Uterus (tissue), 4 donors: Measurements from ENCODE around the gene SERPINA4. TPM values are rescaled to one million over a fixed set of nuclear protein-coding genes. Genes with fewer than 3 reads are reported as not detected.

Source experiments
- DNase-seq, 2 donors: peaks; one replicate each; pipeline ENCODE4 v3.0.0-alpha.2; 2019 to 2020
- H3K27ac ChIP-seq, 2 donors: fragments of 200-600 bp; sonication (generic); 1 replicate in 1 of 2; 2 replicates in 1 of 2; pipeline ENCODE4 v1.5.1; 2016 to 2018
- H3K27me3 ChIP-seq, 2 donors: fragments of 200-600 bp; sonication (generic); one replicate each; pipeline ENCODE4 v1.5.1; 2018 to 2019; ENCODE audit warnings: control low read depth in 1 of 2
- H3K36me3 ChIP-seq, 2 donors: fragments of 200-600 bp; sonication (generic); one replicate each; pipeline ENCODE4 v1.5.1; 2019; ENCODE audit warnings: control low read depth in 1 of 2
- H3K4me1 ChIP-seq, 2 donors: fragments of 200-600 bp; sonication (generic); one replicate each; pipeline ENCODE4 v1.5.1; 2018 to 2019; ENCODE audit warnings: control low read depth in 1 of 2
- H3K4me3 ChIP-seq, 2 donors: fragments of 200-600 bp; sonication (generic); 1 replicate in 1 of 2; 2 replicates in 1 of 2; pipeline ENCODE4 v1.5.1; 2018 to 2019; ENCODE audit warnings: mild to moderate bottlenecking in 1 of 2
- H3K9me3 ChIP-seq, 2 donors: fragments of 200-600 bp; sonication (generic); one replicate each; pipeline ENCODE4 v1.5.1; 2019; ENCODE audit warnings: control low read depth in 1 of 2
- CTCF ChIP-seq, 4 experiments: fragments of 200-600 bp in 2 of 4; fragments of 450-650 bp in 2 of 4; sonication (generic) in 2 of 4; IDR thresholded peaks; one replicate each; pipeline ENCODE4 v1.5.1; 2016 to 2019; ENCODE audit warnings: antibody characterized with exemption in 4 of 4, mild to moderate bottlenecking in 2 of 4, moderate library complexity in 1 of 4
- POLR2A ChIP-seq, 2 donors: fragments of 450-650 bp; IDR thresholded peaks; one replicate each; pipeline ENCODE4 v1.6.1; 2016; ENCODE audit warnings: antibody characterized with exemption in 2 of 2, mild to moderate bottlenecking in 1 of 2, moderate library complexity in 1 of 2
- intact Hi-C: fragments of 100-400 bp; cut with DNase I; formaldehyde crosslinking; loops from one replicate; pipeline ENCODE4 v1.15.1; 2023; ENCODE audit warnings: low total_unique reads
- total RNA-seq, 4 donors: library from RNA; depleted of rRNA in 3 of 4; stranded (reverse); fragments of >200 nt in 3 of 4; gene quantifications; one replicate each; pipeline versions ENCODE4 v1.1.0 to v1.2.4, GENCODE V29; 2014 to 2023
- donor health status: DM: yes; HTN: yes; CAD: no.

Gene SERPINA4
- total RNA-seq, 4 donors from 2014 or later, result 0.28 TPM; not detected in 3

GRCh38 chr14:94531187-94531586 is 30.1 kb upstream of the SERPINA4 start:
- H3K27ac ChIP-seq, result no peak overlapping the region
- DNase-seq, result no peak
- intact Hi-C loops, result no loop called here
- H3K36me3 ChIP-seq, result no peaks in the 10 kb centered on the region
- no peaks in the 10 kb centered on the region for H3K27me3 ChIP-seq
- TF ChIP-seq POLR2A (IDR thresholded peaks at IDR 0.05) (no peak), CTCF (IDR thresholded peaks at IDR 0.05) (no peak)
- H3K9me3 ChIP-seq, result no peaks in the 10 kb centered on the region
- no peaks in the 10 kb centered on the region for H3K4me1 ChIP-seq
- no peak overlapping the region for H3K4me3 ChIP-seq

- Histone ChIP-seq H3K36me3 (no peaks in the 10 kb centered on the region), H3K9me3 (no peaks in the 10 kb centered on the region)
- intact Hi-C loops, result no loop called here
Measured at GRCh38 chr14:94532447-94532846, 28.8 kb upstream of the SERPINA4 start.

GRCh38 chr14:94535506-94535905 is 25.7 kb upstream of the SERPINA4 start:
- H3K9me3 ChIP-seq, result no peaks in the 10 kb centered on the region
- TF ChIP-seq CTCF (IDR thresholded peaks at IDR 0.05) (no peak), POLR2A (IDR thresholded peaks at IDR 0.05) (no peak)
- H3K4me1 ChIP-seq, result no peaks in the 10 kb centered on the region
- intact Hi-C loops, result no loop called here
- no peaks in the 10 kb centered on the region for H3K27me3 ChIP-seq
- H3K27ac ChIP-seq, result no peak overlapping the region
- no peak overlapping the region for H3K4me3 ChIP-seq
- DNase-seq, result no peak
- no peaks in the 10 kb centered on the region for H3K36me3 ChIP-seq

More at GRCh38 chr14:94532447-94532846, 28.8 kb upstream of the SERPINA4 start:
- TF ChIP-seq CTCF (IDR thresholded peaks at IDR 0.05) (no peak), POLR2A (IDR thresholded peaks at IDR 0.05) (no peak)
- DNase-seq, result no peak
- no peak overlapping the region for H3K4me3 ChIP-seq
- no peaks in the 10 kb centered on the region for H3K4me1 ChIP-seq
- no peaks in the 10 kb centered on the region for H3K27me3 ChIP-seq
- H3K27ac ChIP-seq, result no peak overlapping the region

DNA sequence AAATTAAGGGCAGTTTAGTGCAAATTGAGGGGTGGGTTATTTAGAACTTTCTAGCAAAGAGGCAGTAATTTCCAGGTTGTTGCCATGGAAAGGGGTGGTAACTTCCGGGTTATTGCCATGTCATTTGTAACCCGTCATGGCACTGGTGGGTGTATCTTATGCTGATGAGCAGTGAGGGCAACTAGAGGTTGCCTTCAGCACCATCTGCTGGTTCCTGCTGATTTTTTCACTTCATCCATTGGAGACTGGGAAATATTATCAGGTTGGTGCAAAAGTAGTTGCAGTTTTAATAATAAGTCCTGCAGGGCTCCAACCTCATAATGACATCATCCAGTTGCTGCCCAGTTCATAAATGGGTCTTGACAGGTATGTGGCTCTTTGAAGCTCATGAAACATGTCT is 24.4 kb upstream of the SERPINA4 start:
- Histone ChIP-seq H3K4me3 (no peak overlapping the region), H3K36me3 (no peaks in the 10 kb centered on the region), H3K4me1 (no peaks in the 10 kb centered on the region), H3K27me3 (no peaks in the 10 kb centered on the region), H3K9me3 (no peaks in the 10 kb centered on the region), H3K27ac (no peak overlapping the region)
- TF ChIP-seq CTCF (IDR thresholded peaks at IDR 0.05) (no peak), POLR2A (IDR thresholded peaks at IDR 0.05) (no peak)
- DNase-seq, result no peak
- intact Hi-C loops, result no loop called here

GRCh38 chr14:94538070-94538740 is 23.0 kb upstream of the SERPINA4 start:
- no peak for TF ChIP-seq POLR2A (IDR thresholded peaks at IDR 0.05)
- TF ChIP-seq CTCF (IDR thresholded peaks at IDR 0.05), result no peak
- Histone ChIP-seq H3K27ac (no peak overlapping the region), H3K36me3 (no peaks in the 10 kb centered on the region), H3K27me3 (no peaks in the 10 kb centered on the region), H3K4me3 (no peak overlapping the region), H3K9me3 (no peaks in the 10 kb centered on the region), H3K4me1 (no peaks in the 10 kb centered on the region)
- intact Hi-C loops, result no loop called here
- DNase-seq, result no peak
